A549 (cell line): ENCODE results near the gene MT1E.

Source experiments
- EHMT2 ChIP-seq: fragments of 200-600 bp; sonication (generic); IDR thresholded peaks from 2 replicates; pipeline ENCODE4 v1.6.1; 2016; ENCODE audit warnings: antibody characterized with exemption, low read depth, mild to moderate bottlenecking, moderate library complexity
- EP300 ChIP-seq, 2 experiments: fragments of >200 bp; sonication (Bioruptor Twin); formaldehyde crosslinking; IDR thresholded peaks; 2 replicates in 1 of 2; 3 replicates in 1 of 2; pipeline ENCODE4 v1.6.1; 2016 to 2017
- FOSB ChIP-seq: fragments of 250-450 bp; sonication (Bioruptor Pico); IDR thresholded peaks from 2 replicates; pipeline ENCODE4 v1.5.0; 2020; ENCODE audit warnings: mild to moderate bottlenecking, moderate library complexity
- KDM1A ChIP-seq: fragments of 200-600 bp; sonication (generic); IDR thresholded peaks from 2 replicates; pipeline ENCODE4 v1.6.1; 2016; ENCODE audit warnings: low read depth, mild to moderate bottlenecking
- MAX ChIP-seq: IDR thresholded peaks from 2 replicates; pipeline ENCODE4 v1.6.1; 2012
- PHF8 ChIP-seq: fragments of 200-600 bp; sonication (generic); IDR thresholded peaks from 2 replicates; pipeline ENCODE4 v1.6.1; 2016; ENCODE audit warnings: low read depth, mild to moderate bottlenecking, antibody characterized with exemption, moderate library complexity, borderline replicate concordance
- POLR2A ChIP-seq: IDR thresholded peaks from 2 replicates; pipeline ENCODE4 v1.6.1; 2012; ENCODE audit warnings: mild to moderate bottlenecking, low read length
- RARB ChIP-seq: fragments of 250-450 bp; sonication (Bioruptor Pico); IDR thresholded peaks from 2 replicates; pipeline ENCODE4 v1.8.0; 2021; ENCODE audit warnings: mild to moderate bottlenecking, moderate library complexity
- RCOR1 ChIP-seq: fragments of 150-350 bp; IDR thresholded peaks from 2 replicates; pipeline ENCODE4 v1.6.1; 2014; ENCODE audit warnings: antibody characterized with exemption, low read length, low read depth
- RNF2 ChIP-seq: fragments of 200-600 bp; sonication (generic); IDR thresholded peaks from 2 replicates; pipeline ENCODE4 v1.6.1; 2016; ENCODE audit warnings: low read depth, mild to moderate bottlenecking, antibody characterized with exemption, moderate library complexity, borderline replicate concordance
- SMC3 ChIP-seq: fragments of >200 bp; sonication (Bioruptor Twin); formaldehyde crosslinking; IDR thresholded peaks from 3 replicates; pipeline ENCODE4 v1.6.1; 2018; ENCODE audit warnings: inconsistent platforms
- TF ChIP-seq, protein P1 (sequence below): fragments of >200 bp; sonication (Bioruptor Twin); formaldehyde crosslinking; IDR thresholded peaks from 3 replicates; pipeline ENCODE4 v1.5.1; 2016
- TF ChIP-seq, protein P2 (sequence below): fragments of 200-600 bp; sonication (generic); IDR thresholded peaks from 2 replicates; pipeline ENCODE4 v1.6.1; 2016; ENCODE audit warnings: antibody characterized with exemption, mild to moderate bottlenecking, moderate library complexity
- TF ChIP-seq, protein P3 (sequence below): IDR thresholded peaks from 2 replicates; pipeline ENCODE4 v1.6.1; 2012

GRCh38 chr16:56604966-56605365 lies 20.6 kb upstream of the MT1E start:
- TF ChIP-seq, protein P1, sequence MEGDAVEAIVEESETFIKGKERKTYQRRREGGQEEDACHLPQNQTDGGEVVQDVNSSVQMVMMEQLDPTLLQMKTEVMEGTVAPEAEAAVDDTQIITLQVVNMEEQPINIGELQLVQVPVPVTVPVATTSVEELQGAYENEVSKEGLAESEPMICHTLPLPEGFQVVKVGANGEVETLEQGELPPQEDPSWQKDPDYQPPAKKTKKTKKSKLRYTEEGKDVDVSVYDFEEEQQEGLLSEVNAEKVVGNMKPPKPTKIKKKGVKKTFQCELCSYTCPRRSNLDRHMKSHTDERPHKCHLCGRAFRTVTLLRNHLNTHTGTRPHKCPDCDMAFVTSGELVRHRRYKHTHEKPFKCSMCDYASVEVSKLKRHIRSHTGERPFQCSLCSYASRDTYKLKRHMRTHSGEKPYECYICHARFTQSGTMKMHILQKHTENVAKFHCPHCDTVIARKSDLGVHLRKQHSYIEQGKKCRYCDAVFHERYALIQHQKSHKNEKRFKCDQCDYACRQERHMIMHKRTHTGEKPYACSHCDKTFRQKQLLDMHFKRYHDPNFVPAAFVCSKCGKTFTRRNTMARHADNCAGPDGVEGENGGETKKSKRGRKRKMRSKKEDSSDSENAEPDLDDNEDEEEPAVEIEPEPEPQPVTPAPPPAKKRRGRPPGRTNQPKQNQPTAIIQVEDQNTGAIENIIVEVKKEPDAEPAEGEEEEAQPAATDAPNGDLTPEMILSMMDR = no peak
- no peak for TF ChIP-seq POLR2A
- no peak for TF ChIP-seq RNF2
- TF ChIP-seq EP300 (IDR thresholded peaks at IDR 0.05) = no peak
- no peak for TF ChIP-seq KDM1A
- TF ChIP-seq RARB (CRISPR knock-in tag) = no peak
- TF ChIP-seq, protein P2, sequence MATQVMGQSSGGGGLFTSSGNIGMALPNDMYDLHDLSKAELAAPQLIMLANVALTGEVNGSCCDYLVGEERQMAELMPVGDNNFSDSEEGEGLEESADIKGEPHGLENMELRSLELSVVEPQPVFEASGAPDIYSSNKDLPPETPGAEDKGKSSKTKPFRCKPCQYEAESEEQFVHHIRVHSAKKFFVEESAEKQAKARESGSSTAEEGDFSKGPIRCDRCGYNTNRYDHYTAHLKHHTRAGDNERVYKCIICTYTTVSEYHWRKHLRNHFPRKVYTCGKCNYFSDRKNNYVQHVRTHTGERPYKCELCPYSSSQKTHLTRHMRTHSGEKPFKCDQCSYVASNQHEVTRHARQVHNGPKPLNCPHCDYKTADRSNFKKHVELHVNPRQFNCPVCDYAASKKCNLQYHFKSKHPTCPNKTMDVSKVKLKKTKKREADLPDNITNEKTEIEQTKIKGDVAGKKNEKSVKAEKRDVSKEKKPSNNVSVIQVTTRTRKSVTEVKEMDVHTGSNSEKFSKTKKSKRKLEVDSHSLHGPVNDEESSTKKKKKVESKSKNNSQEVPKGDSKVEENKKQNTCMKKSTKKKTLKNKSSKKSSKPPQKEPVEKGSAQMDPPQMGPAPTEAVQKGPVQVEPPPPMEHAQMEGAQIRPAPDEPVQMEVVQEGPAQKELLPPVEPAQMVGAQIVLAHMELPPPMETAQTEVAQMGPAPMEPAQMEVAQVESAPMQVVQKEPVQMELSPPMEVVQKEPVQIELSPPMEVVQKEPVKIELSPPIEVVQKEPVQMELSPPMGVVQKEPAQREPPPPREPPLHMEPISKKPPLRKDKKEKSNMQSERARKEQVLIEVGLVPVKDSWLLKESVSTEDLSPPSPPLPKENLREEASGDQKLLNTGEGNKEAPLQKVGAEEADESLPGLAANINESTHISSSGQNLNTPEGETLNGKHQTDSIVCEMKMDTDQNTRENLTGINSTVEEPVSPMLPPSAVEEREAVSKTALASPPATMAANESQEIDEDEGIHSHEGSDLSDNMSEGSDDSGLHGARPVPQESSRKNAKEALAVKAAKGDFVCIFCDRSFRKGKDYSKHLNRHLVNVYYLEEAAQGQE = no peak
- no peak for TF ChIP-seq RCOR1
- no peak for TF ChIP-seq PHF8
- no peak for TF ChIP-seq MAX
- TF ChIP-seq SMC3 = no peak
- TF ChIP-seq, protein P3, sequence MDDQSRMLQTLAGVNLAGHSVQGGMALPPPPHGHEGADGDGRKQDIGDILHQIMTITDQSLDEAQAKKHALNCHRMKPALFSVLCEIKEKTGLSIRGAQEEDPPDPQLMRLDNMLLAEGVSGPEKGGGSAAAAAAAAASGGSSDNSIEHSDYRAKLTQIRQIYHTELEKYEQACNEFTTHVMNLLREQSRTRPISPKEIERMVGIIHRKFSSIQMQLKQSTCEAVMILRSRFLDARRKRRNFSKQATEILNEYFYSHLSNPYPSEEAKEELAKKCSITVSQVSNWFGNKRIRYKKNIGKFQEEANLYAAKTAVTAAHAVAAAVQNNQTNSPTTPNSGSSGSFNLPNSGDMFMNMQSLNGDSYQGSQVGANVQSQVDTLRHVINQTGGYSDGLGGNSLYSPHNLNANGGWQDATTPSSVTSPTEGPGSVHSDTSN = no peak
- no peak for TF ChIP-seq EHMT2
- TF ChIP-seq FOSB (CRISPR knock-in tag) = no peak
